ENCODE data around the gene UFSP2.

Gene UFSP2

GRCh38 chr4:185359767-185360446 lies 65.9 kb downstream of the UFSP2 start:
- in situ Hi-C loops (cut with HindIII; ENCODE audit: low sequenced_read_pairs) = loop anchor here (5.0 to 10.0 kb wide), 2 partner anchors 37 to 135 kb away; partner anchors contain the start of genes ANKRD37 and LRP2BP
- peak; percentile 31 for DNase-seq (ENCODE audit: low read depth)
- no peak for TF ChIP-seq CTCF (IDR thresholded peaks at IDR 0.05; ENCODE audit: low read depth, low read length, missing control alignments)
- H3K4me3 ChIP-seq (ENCODE audit: low read depth, low read length) = no peak overlapping the region

- TF ChIP-seq CTCF (IDR thresholded peaks at IDR 0.05; ENCODE audit: low read depth, low read length, missing control alignments) = no peak
- in situ Hi-C loops (cut with HindIII; ENCODE audit: low sequenced_read_pairs) = loop anchor here (5.0 to 10.0 kb wide), 2 partner anchors 38 to 134 kb away; partner anchors contain the start of genes ANKRD37 and LRP2BP
- peak; percentile 52 for DNase-seq (ENCODE audit: low read depth)
- H3K4me3 ChIP-seq (ENCODE audit: low read depth, low read length) = no peak overlapping the region
These were observed 66.8 kb downstream of the UFSP2 start for GRCh38 chr4:185358959-185359358.

GRCh38 chr4:185358514-185358913 lies 67.2 kb downstream of the UFSP2 start:
- TF ChIP-seq CTCF (IDR thresholded peaks at IDR 0.05; ENCODE audit: low read depth, low read length, missing control alignments) = no peak
- in situ Hi-C loops (cut with HindIII; ENCODE audit: low sequenced_read_pairs) = loop anchor here (5.0 to 10.0 kb wide), 2 partner anchors 39 to 134 kb away; partner anchors contain the start of genes ANKRD37 and LRP2BP
- no peak overlapping the region for H3K4me3 ChIP-seq (ENCODE audit: low read depth, low read length)
- peak; percentile 27 for DNase-seq (ENCODE audit: low read depth)

GRCh38 chr4:185357733-185358440 lies 67.9 kb downstream of the UFSP2 start:
- H3K4me3 ChIP-seq (ENCODE audit: low read depth, low read length) = no peak overlapping the region
- in situ Hi-C loops (cut with HindIII; ENCODE audit: low sequenced_read_pairs) = loop anchor here (5.0 to 10.0 kb wide), 2 partner anchors 39 to 133 kb away; partner anchors contain the start of genes ANKRD37 and LRP2BP
- TF ChIP-seq CTCF (IDR thresholded peaks at IDR 0.05; ENCODE audit: low read depth, low read length, missing control alignments) = no peak
- DNase-seq (ENCODE audit: low read depth) = no peak

- in situ Hi-C loops (cut with HindIII; ENCODE audit: low sequenced_read_pairs) = loop anchor here (5.0 to 10.0 kb wide), 2 partner anchors 40 to 132 kb away; partner anchors contain the start of genes ANKRD37 and LRP2BP
- no peak overlapping the region for H3K4me3 ChIP-seq (ENCODE audit: low read depth, low read length)
- DNase-seq (ENCODE audit: low read depth) = no peak
- TF ChIP-seq CTCF (IDR thresholded peaks at IDR 0.05; ENCODE audit: low read depth, low read length, missing control alignments) = no peak
These were observed 68.6 kb downstream of the UFSP2 start for GRCh38 chr4:185357211-185357610.

GRCh38 chr4:185352741-185353140 lies 73.0 kb downstream of the UFSP2 start:
- no peak overlapping the region for H3K4me3 ChIP-seq (ENCODE audit: low read depth, low read length)
- no peak for TF ChIP-seq CTCF (IDR thresholded peaks at IDR 0.05; ENCODE audit: low read depth, low read length, missing control alignments)
- no peak for DNase-seq (ENCODE audit: low read depth)
- in situ Hi-C loops (cut with HindIII; ENCODE audit: low sequenced_read_pairs) = loop anchor here (10.0 kb wide), 1 partner anchor 128 kb away; no protein-coding TSS in a partner anchor
